ENCODE data around the gene DHRS7.

Gene DHRS7

GRCh38 chr14:60133487-60133886 is 31.7 kb downstream of the DHRS7 start:
- TF ChIP-seq, protein P1, sequence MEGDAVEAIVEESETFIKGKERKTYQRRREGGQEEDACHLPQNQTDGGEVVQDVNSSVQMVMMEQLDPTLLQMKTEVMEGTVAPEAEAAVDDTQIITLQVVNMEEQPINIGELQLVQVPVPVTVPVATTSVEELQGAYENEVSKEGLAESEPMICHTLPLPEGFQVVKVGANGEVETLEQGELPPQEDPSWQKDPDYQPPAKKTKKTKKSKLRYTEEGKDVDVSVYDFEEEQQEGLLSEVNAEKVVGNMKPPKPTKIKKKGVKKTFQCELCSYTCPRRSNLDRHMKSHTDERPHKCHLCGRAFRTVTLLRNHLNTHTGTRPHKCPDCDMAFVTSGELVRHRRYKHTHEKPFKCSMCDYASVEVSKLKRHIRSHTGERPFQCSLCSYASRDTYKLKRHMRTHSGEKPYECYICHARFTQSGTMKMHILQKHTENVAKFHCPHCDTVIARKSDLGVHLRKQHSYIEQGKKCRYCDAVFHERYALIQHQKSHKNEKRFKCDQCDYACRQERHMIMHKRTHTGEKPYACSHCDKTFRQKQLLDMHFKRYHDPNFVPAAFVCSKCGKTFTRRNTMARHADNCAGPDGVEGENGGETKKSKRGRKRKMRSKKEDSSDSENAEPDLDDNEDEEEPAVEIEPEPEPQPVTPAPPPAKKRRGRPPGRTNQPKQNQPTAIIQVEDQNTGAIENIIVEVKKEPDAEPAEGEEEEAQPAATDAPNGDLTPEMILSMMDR (conservative IDR thresholded peaks at IDR 0.05) = no peak
- H3K27ac ChIP-seq = no peak overlapping the region

DNA sequence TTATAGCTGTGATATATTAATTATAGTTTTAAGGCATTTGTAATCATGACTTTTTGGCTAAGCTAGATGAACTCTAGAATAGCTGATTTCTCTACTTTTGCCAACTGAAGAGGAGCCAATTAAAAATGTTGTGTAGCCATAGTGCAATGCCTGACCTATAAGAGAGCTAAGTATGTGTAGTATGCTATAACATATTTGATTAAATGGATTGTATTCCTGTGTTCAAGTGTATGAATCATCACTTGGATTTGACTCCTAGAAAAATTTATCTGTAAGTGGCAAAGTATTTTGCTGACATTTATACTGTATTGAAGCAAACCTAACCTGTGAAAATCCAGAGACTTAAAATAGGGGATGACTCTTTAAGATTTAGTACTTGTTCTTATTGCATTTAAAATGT is 39.3 kb downstream of the DHRS7 start:
- TF ChIP-seq, protein P1 (conservative IDR thresholded peaks at IDR 0.05) = no peak
- no peak overlapping the region for H3K27ac ChIP-seq

DNA sequence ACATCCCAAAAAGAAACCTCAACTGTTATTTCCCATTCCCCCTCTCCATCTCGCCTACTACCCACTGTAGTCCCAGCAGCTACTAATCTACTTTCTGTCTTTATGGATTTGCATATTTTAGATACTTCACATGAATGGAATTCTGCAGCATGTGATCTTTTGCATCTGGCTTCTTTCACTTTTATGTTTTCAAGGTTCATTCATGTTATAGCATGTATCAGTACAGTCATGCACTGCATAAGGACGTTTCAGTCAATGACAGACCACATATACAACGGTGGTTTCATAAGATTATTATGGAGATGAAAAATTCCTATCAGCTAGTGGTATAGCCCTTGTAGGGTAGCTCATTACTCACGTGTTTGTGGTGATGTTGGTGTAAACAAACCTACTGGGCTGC is 49.0 kb downstream of the DHRS7 start:
- TF ChIP-seq, protein P1 (conservative IDR thresholded peaks at IDR 0.05) = no peak
- H3K27ac ChIP-seq = no peak overlapping the region

DNA sequence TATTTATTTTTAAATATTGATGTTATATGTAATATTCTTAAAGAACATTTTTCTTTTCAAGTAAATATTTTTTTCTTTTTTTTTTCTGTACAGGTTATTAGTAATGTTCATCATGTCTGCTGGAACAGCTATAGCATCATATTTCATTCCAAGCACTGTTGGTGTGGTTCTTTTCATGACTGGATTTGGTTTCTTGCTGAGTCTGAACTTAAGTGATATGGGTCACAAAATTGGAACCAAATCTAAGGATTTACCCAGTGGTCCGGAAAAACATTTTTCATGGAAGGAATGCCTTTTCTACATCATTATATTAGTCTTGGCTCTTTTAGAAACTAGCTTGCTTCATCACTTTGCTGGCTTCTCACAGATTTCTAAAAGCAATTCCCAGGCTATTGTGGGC is 50.3 kb downstream of the DHRS7 start:
- no peak overlapping the region for H3K27ac ChIP-seq
- TF ChIP-seq, protein P1 (conservative IDR thresholded peaks at IDR 0.05) = no peak

- H3K27ac ChIP-seq = no peak overlapping the region
- TF ChIP-seq, protein P1 (conservative IDR thresholded peaks at IDR 0.05) = no peak
Measured at GRCh38 chr14:60111732-60112131, 53.5 kb downstream of the DHRS7 start.

DNA sequence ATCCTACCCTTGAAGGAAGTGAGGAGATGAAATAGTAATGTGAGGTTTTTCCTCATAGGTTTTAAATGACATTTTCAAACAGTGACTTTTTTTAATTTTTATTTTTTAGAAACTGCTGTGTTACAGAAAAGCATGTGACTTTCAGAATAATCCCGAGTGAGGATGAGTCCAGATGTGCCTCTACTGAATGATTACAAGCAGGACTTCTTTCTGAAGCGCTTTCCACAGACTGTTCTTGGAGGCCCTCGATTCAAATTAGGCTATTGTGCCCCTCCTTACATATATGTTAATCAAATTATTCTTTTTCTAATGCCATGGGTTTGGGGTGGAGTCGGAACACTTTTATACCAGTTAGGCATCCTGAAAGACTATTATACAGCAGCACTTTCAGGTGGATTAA is 57.7 kb downstream of the DHRS7 start:
- TF ChIP-seq, protein P1 (conservative IDR thresholded peaks at IDR 0.05) = no peak
- H3K27ac ChIP-seq = no peak overlapping the region; the same call in 1 of the 2 replicates

- TF ChIP-seq, protein P1 (conservative IDR thresholded peaks at IDR 0.05) = no peak
- H3K27ac ChIP-seq = no peak overlapping the region
Measured at GRCh38 chr14:60106339-60106738, 58.9 kb downstream of the DHRS7 start.

- TF ChIP-seq, protein P1 (conservative IDR thresholded peaks at IDR 0.05) = no peak
- H3K27ac ChIP-seq = no peak overlapping the region
Measured at GRCh38 chr14:60102389-60102788, 62.8 kb downstream of the DHRS7 start.
